Liver (tissue), 3 donors: ENCODE measurements around the gene SOX10.

Source experiments
- CTCF ChIP-seq: fragments of 150-350 bp; IDR thresholded peaks from 2 replicates; pipeline ENCODE4 v1.5.1; 2017; ENCODE audit warnings: improper control_type of control experiment, low read depth, low read length; ENCODE audit not compliant: missing input control
- GABPA ChIP-seq, 2 donors: IDR thresholded peaks in 1 of 2; conservative IDR thresholded peaks in 1 of 2; 2 replicates each; pipeline ENCODE4 v1.6.1; 2016; ENCODE audit warnings: antibody characterized with exemption in 2 of 2, mild to moderate bottlenecking in 1 of 2, moderate library complexity in 1 of 2
- HNF4G ChIP-seq: IDR thresholded peaks from 2 replicates; pipeline ENCODE4 v1.6.1; 2016; ENCODE audit warnings: antibody characterized with exemption
- JUND ChIP-seq, 2 donors: IDR thresholded peaks; 2 replicates each; pipeline ENCODE4 v1.6.1; 2016; ENCODE audit warnings: antibody characterized with exemption in 2 of 2
- RAD21 ChIP-seq, 2 donors: IDR thresholded peaks; 2 replicates each; pipeline ENCODE4 v1.6.1; 2016; ENCODE audit warnings: antibody characterized with exemption in 2 of 2, mild to moderate bottlenecking in 2 of 2
- REST ChIP-seq: IDR thresholded peaks from 2 replicates; pipeline ENCODE4 v1.6.1; 2016; ENCODE audit warnings: antibody characterized with exemption, mild to moderate bottlenecking
- TAF1 ChIP-seq: conservative IDR thresholded peaks from 2 replicates; pipeline ENCODE4 v1.6.1; 2016; ENCODE audit warnings: antibody characterized with exemption, mild to moderate bottlenecking
- donor health status: healthy.
- donor health status: healthy.

- TF ChIP-seq GABPA (IDR thresholded peaks at IDR 0.05 in 1 of 2, conservative IDR thresholded peaks at IDR 0.05 in 1 of 2) (no peak), CTCF (no peak), JUND (IDR thresholded peaks at IDR 0.05) (no peak), REST (no peak), HNF4G (no peak), RAD21 (IDR thresholded peaks at IDR 0.05) (no peak), TAF1 (no peak)
Observed at GRCh38 chr22:37995460-37995859, 11.1 kb upstream of the SOX10 start.
